ENCODE results near the gene MOBP.
"Not testable (repeated sequence)": the region's sequence is repeated elsewhere in the genome, so short reads cannot be mapped to it uniquely, and the experiment has no call there.

MOBP gene

DNA sequence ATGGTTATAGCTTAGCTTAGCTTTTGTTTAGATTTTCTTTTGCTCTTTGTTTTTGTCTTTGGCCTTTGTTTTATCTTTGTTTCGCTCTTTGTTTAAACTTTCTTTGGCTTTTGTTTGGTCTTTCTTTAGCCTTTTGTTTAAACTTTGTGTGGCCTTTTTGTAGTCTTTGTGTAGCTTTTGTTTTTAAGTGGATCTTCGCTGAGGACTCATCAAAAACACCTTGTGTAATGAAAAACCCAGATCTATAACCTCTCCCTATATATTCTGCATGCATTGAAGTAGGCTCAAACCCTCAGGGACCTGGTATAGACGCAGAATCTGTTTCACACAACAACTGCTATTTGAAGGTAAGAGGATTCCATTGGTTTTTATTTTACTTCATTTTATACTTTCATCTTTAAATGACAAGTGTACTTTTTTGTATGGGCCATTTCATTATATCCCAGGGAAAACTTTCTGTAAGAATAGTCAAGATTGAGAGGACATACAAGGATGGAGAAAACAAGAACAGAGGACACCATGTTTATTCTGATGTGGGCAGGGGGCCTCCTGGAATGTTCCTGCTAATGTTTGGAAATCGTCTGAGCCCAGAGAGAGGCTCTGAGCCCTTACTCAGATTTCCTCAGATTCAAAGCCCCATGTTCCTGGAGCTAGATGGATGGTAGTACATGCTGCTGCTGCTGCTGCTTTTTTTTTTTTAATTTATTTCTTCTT lies at the start of gene MOBP:
Gene MOBP (plus strand): TSS at position 287 of the 714 bp plus-strand sequence. CDS start 34,390 bp downstream, outside the sequence.
- Histone ChIP-seq H3K9me3 (ENCODE audit: insufficient read depth, low read length) (no peaks in the 10 kb centered on the region), H3K79me2 (ENCODE audit: low read length) (no peaks in the 10 kb centered on the region), H4K20me1 (ENCODE audit: insufficient read depth, low read length) (no peaks in the 10 kb centered on the region), H3K4me1 (ENCODE audit: low read length) (no peaks in the 10 kb centered on the region), H3K9ac (ENCODE audit: low read length) (no peak within 1 kb of the TSS), H3K27ac (ENCODE audit: low read length) (no peak within 1 kb of the TSS), H3K27me3 (ENCODE audit: low read depth, low read length) (peaks cover 11% of the 10 kb centered on the region), H2AFZ (ENCODE audit: low read depth, low read length) (no peak within 1 kb of the TSS), H3K4me2 (ENCODE audit: low read length) (no peak within 1 kb of the TSS), H3K36me3 (replicated peaks; ENCODE audit: low read depth, low read length) (no peaks in the 10 kb centered on the region), H3K4me3 (ENCODE audit: low read length) (no peak within 1 kb of the TSS)
- TF ChIP-seq EZH2phosphoT487 (IDR thresholded peaks at IDR 0.05; ENCODE audit: low read depth), result no peak
- TF ChIP-seq, protein P1, sequence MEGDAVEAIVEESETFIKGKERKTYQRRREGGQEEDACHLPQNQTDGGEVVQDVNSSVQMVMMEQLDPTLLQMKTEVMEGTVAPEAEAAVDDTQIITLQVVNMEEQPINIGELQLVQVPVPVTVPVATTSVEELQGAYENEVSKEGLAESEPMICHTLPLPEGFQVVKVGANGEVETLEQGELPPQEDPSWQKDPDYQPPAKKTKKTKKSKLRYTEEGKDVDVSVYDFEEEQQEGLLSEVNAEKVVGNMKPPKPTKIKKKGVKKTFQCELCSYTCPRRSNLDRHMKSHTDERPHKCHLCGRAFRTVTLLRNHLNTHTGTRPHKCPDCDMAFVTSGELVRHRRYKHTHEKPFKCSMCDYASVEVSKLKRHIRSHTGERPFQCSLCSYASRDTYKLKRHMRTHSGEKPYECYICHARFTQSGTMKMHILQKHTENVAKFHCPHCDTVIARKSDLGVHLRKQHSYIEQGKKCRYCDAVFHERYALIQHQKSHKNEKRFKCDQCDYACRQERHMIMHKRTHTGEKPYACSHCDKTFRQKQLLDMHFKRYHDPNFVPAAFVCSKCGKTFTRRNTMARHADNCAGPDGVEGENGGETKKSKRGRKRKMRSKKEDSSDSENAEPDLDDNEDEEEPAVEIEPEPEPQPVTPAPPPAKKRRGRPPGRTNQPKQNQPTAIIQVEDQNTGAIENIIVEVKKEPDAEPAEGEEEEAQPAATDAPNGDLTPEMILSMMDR (IDR thresholded peaks at IDR 0.05; ENCODE audit: low read depth, low read length), result no peak

DNA sequence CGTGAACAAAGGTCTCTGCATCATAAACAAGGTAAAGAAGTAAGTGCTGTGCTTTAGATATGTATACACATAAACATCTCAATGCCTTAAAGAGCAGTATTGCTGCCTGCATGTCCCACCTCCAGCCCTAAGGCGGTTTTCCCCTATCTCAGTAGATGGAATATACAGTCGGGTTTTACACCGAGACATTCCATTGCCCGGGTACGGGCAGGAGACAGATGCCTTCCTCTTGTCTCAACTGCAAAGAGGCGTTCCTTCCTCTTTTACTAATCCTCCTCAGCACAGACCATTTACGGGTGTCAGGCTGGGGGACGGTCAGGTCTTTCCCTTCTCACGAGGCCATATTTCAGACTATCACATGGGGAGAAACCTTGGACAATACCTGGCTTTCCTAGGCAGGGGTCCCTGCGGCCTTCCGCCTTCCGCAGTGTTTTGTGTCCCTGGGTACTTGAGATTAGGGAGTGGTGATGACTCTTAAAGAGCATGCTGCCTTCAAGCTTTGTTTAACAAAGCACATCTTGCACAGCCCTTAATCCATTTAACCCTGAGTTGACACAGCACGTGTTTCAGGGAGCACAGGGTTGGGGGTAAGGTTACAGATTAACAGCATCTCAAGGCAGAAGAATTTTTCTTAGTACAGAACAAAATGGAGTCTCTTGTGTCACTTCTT lies 48.8 kb upstream of the MOBP start:
- Histone ChIP-seq H3K4me2 (ENCODE audit: low read length) (peak overlapping the region; percentile 15; the same call in 1 of the 2 replicates), H3K36me3 (replicated peaks; ENCODE audit: low read depth, low read length) (peaks cover 12% of the 10 kb centered on the region)
- H3K27ac ChIP-seq (ENCODE audit: low read length); H3K79me2 ChIP-seq (ENCODE audit: low read length); H3K4me1 ChIP-seq (ENCODE audit: low read length); H4K20me1 ChIP-seq (ENCODE audit: insufficient read depth, low read length); H3K27me3 ChIP-seq (ENCODE audit: low read depth, low read length); H3K4me3 ChIP-seq (ENCODE audit: low read length); H2AFZ ChIP-seq (ENCODE audit: low read depth, low read length); H3K9me3 ChIP-seq (ENCODE audit: insufficient read depth, low read length); H3K9ac ChIP-seq (ENCODE audit: low read length): not testable (repeated sequence)

DNA sequence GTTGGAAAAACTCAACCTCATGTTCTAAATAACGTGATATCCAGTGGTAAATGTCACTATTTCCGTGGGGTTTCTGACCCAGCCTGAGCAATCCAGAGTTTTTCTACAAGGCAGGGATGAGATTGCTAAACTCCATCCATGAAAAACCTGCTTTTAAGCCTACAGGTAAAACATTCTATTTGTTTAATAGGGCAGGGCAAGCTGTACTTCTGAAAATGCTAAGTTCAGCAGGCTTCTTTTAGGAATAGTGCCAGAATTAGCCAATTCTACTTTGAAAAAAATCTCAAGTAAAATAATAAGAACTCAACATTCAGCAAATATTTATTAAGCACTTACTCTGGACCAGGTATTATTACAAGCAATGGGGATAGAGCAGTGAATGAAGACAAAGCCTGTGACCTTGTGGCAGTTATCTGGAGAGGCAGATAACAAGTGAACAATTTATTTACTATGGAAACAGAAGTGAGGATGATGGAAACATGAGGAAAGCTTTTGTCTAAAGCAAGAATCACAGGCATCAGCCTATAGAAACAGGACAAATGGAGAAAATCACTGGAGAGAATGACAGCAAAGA lies 47.7 kb upstream of the MOBP start:
- Histone ChIP-seq H3K9ac (ENCODE audit: low read length) (no peak overlapping the region), H3K4me2 (ENCODE audit: low read length) (no peak overlapping the region), H3K9me3 (ENCODE audit: insufficient read depth, low read length) (no peaks in the 10 kb centered on the region)

GRCh38 chr3:39420543-39420942 lies 46.9 kb upstream of the MOBP start:
- Histone ChIP-seq H3K4me2 (ENCODE audit: low read length) (no peak overlapping the region), H3K27me3 (ENCODE audit: low read depth, low read length) (no peaks in the 10 kb centered on the region), H3K9ac (ENCODE audit: low read length) (no peak overlapping the region), H3K27ac (ENCODE audit: low read length) (no peak overlapping the region), H3K4me3 (ENCODE audit: low read length) (no peak overlapping the region), H3K79me2 (ENCODE audit: low read length) (no peaks in the 10 kb centered on the region), H3K4me1 (ENCODE audit: low read length) (no peaks in the 10 kb centered on the region), H3K36me3 (replicated peaks; ENCODE audit: low read depth, low read length) (no peaks in the 10 kb centered on the region), H2AFZ (ENCODE audit: low read depth, low read length) (no peak overlapping the region), H3K9me3 (ENCODE audit: insufficient read depth, low read length) (no peaks in the 10 kb centered on the region), H4K20me1 (ENCODE audit: insufficient read depth, low read length) (no peaks in the 10 kb centered on the region; the same call in 1 of the 2 replicates)
- TF ChIP-seq EZH2phosphoT487 (IDR thresholded peaks at IDR 0.05; ENCODE audit: low read depth), result no peak
- TF ChIP-seq, protein P1 (IDR thresholded peaks at IDR 0.05; ENCODE audit: low read depth, low read length), result no peak

More for the DNA sequence above, 47.7 kb upstream of the MOBP start:
- Histone ChIP-seq H3K27me3 (ENCODE audit: low read depth, low read length) (no peaks in the 10 kb centered on the region), H3K27ac (ENCODE audit: low read length) (no peak overlapping the region), H3K4me3 (ENCODE audit: low read length) (no peak overlapping the region), H4K20me1 (ENCODE audit: insufficient read depth, low read length) (no peaks in the 10 kb centered on the region; the same call in 1 of the 2 replicates), H3K36me3 (replicated peaks; ENCODE audit: low read depth, low read length) (peaks cover 1% of the 10 kb centered on the region), H2AFZ (ENCODE audit: low read depth, low read length) (no peak overlapping the region), H3K4me1 (ENCODE audit: low read length) (no peaks in the 10 kb centered on the region), H3K79me2 (ENCODE audit: low read length) (no peaks in the 10 kb centered on the region)
- TF ChIP-seq, protein P1 (IDR thresholded peaks at IDR 0.05; ENCODE audit: low read depth, low read length), result no peak
- no peak for TF ChIP-seq EZH2phosphoT487 (IDR thresholded peaks at IDR 0.05; ENCODE audit: low read depth)

Data from OCI-LY3 (cell line).